Activated CD4-positive, alpha-beta T cell treated with anti-CD3 and anti-CD28 coated beads, Interleukin-2, amount 50 U/mL, for 4 hours (primary cell): ENCODE results near the gene CALD1.
"Not testable (repeated sequence)": the region's sequence is repeated elsewhere in the genome, so short reads cannot be mapped to it uniquely, and the experiment has no call there.

Source experiments
- DNase-seq, 2 experiments: peaks; one replicate each; pipeline ENCODE4 v3.0.0-alpha.2; 2020

CALD1 gene

GRCh38 chr7:134962270-134962780, 182.9 kb downstream of the CALD1 start:
- DNase-seq, result no peak

GRCh38 chr7:134963036-134963435, 183.6 kb downstream of the CALD1 start:
- DNase-seq, result no peak

GRCh38 chr7:134966691-134967090, 187.3 kb downstream of the CALD1 start:
- DNase-seq, result no peak

GRCh38 chr7:134968110-134968509, 188.7 kb downstream of the CALD1 start:
- no peak for DNase-seq

GRCh38 chr7:134981645-134982044, 202.2 kb downstream of the CALD1 start:
- DNase-seq, result not testable (repeated sequence)

GRCh38 chr7:134985894-134986362, 206.5 kb downstream of the CALD1 start:
- DNase-seq, result no peak

GRCh38 chr7:134986363-134987251, 207.2 kb downstream of the CALD1 start, which contains the start of gene AGBL3:
Gene AGBL3, plus strand, starts transcription at chr7:134986508. Its CDS starts 1,426 bp downstream, at chr7:134987934.
- DNase-seq, result peak; percentile 87 to 89

- no peak for DNase-seq
These were observed 208.7 kb downstream of the CALD1 start for GRCh38 chr7:134988161-134988560.

GRCh38 chr7:134991469-134992339, 212.3 kb downstream of the CALD1 start:
- DNase-seq, result no peak

GRCh38 chr7:134992626-134993179, 213.3 kb downstream of the CALD1 start:
- peak in 1 of 2 experiments; percentile 11 for DNase-seq

- no peak for DNase-seq
These were observed 214.5 kb downstream of the CALD1 start for GRCh38 chr7:134993877-134994456.

- no peak for DNase-seq
These were observed 216.0 kb downstream of the CALD1 start for GRCh38 chr7:134995239-134996096.

- no peak for DNase-seq
These were observed 216.7 kb downstream of the CALD1 start for GRCh38 chr7:134996097-134996550.

- no peak for DNase-seq
These were observed 217.9 kb downstream of the CALD1 start for GRCh38 chr7:134997214-134997885.

GRCh38 chr7:134999136-134999535, 219.7 kb downstream of the CALD1 start:
- no peak for DNase-seq

GRCh38 chr7:135001390-135002165, 222.1 kb downstream of the CALD1 start:
- no peak for DNase-seq

- DNase-seq, result no peak
These were observed 232.8 kb downstream of the CALD1 start for GRCh38 chr7:135012229-135012628.
